NCI-H2227 (cell line): ENCODE measurements around the gene CACTIN.

Experiments used
- DNase-seq: peaks from one replicate; lab custom pipeline; 2025; ENCODE audit not compliant: unreplicated experiment; lab: John Stamatoyannopoulos, UW

CACTIN gene

GRCh38 chr19:3646336-3647092 lies 19.9 kb upstream of the CACTIN start:
- no peak for DNase-seq

DNA sequence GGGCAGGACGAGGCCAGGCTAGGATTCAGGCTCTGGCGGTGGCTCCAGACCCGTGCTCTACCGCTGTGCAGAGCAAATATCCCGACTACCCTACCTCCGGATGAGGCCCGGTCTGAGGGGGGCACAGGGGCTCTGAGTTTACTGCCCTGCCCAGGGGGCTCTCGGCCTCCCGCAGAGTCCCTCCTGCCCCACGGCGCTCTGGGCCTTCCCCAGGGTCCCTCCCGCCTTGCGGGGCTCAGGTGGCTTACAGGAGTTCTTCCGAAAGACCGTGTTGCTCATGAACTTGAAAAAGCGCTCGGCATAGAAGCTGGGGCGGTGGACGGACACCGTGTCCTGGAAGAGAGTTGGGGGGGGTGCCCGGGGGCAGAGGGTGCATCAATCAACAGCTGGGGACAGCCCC lies 19.1 kb upstream of the CACTIN start:
- DNase-seq, result no peak

DNA sequence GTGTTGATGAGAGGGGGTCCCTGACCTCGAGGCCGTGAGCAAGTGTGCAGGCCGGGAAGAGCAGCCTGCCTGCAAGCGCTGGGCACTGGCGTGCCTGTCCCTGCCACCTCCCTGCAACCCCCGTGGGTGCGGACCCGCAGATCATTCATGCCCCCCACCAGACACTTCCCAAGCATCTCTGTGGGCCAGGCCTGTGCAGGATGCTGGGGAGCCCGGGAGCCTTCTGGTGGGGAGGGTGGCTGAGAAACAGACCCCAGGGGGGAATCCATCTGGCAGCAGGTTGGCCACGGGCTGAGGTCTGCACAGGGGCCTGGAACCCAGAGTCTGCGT lies 18.4 kb upstream of the CACTIN start:
- no peak for DNase-seq

DNA sequence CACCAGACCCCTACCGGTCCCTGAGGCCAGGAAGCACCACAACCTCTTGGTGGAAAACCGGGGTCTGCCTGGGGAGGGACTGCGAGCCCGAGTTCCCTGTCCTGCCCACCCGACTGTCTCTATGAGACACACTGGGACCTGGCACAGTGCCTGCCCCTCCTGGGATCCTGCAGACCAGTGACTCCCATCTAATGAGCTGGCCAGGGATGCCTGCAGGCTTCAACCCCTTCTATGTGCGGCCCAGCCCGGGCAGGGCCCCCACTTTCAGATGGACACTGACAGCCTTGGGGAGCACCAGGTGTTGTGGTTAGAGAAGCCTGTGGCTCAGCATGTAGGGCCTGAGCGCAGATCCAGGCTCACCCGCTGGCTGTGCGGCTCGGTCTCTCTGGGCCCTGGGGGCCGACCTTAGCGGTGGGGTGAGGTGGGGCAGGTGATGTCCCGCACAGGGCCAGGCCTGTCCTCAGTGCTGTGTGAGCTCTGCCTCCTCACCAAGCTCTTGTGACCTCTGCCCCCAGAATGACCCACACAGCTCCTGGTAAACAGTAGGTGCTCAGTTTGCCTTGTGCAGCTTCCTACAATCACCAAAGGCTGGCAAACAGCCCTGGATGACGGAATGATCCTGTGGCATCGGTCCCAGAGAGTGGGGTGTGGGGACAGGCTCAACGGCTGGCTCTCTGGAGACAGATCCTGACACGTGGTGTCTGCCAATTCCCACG lies 17.9 kb upstream of the CACTIN start:
- DNase-seq, result no peak

GRCh38 chr19:3643674-3644313 lies 17.2 kb upstream of the CACTIN start:
- no peak for DNase-seq

DNA sequence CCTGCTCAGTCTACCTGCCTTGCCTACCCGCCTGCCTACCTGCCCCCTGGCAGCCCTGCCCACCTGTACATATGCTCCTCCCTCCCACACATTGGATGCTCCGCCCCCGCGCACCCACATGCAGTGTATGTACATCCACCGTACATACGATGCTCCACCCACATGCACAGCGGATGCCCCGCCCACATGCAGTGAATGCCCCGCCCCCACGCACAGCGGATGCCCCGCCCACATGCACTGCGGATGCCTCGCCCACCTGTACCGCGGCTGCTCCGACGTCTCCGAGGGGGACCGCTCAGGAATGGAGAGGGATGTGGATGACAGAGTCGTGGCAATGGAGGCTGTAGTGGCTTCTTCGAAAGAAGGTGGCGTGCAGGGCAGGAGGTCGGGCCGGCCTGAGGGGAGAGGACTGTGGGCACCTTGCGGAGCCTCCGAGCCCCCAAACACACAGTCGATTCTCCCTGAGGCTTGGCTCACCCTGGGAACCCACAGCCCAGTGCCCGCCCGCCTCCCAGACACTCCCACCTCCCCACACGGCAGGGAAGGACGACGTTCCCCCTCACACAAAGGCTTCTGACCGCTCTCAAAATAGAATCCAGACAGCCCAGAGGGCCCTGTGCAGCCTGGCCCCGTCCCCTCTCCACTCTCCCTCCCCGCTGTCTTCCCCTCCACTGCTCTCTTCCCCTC lies 16.5 kb upstream of the CACTIN start:
- no peak for DNase-seq

DNA sequence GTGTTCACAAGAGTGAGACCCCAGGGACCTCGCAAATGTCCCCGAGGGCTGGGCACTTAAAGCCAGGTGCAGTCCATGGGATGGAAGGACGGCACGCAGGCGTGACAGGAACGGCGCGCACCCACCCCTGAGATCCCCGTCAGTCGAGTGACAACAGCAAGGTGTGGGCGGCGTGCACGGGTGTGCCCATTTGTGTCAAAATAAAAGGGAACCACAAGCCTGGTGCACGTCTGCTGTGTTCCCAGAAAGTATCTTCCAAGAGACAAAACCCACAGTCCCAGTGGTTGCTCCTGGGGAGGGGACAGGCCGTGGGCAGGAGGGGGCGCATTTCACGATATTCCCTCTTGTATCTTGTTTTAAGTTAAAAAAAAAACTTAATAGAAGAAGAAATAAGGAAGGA lies 15.7 kb upstream of the CACTIN start:
- no peak for DNase-seq

GRCh38 chr19:3641515-3642269 lies 15.1 kb upstream of the CACTIN start:
- no peak for DNase-seq

GRCh38 chr19:3639479-3639878 lies 12.9 kb upstream of the CACTIN start:
- no peak for DNase-seq

- no peak for DNase-seq
Observed at GRCh38 chr19:3638208-3639193, 11.9 kb upstream of the CACTIN start.

DNA sequence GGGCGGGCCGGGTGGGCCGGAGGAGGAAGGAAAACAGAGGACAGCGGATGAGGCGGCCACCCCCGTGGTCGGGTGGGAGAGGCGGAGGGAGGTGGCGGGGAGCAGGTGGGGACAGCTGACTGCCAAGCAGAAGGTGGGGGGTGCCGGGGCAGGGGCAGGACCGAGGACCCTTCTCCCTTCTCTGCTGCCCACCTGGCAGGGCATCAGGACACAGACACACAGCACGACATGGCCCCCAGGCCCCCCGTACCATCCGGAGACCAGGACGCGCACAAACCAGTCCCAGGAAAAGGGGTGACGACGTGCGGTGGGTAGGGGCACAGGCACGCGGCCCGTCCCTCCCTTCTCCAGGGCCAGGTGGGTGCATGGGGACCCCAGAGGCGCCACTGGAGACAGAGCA lies 11.0 kb upstream of the CACTIN start:
- no peak for DNase-seq

- no peak for DNase-seq
Observed at GRCh38 chr19:3636962-3637361, 10.4 kb upstream of the CACTIN start.

- no peak for DNase-seq
Observed at GRCh38 chr19:3636506-3636905, 9.9 kb upstream of the CACTIN start.

DNA sequence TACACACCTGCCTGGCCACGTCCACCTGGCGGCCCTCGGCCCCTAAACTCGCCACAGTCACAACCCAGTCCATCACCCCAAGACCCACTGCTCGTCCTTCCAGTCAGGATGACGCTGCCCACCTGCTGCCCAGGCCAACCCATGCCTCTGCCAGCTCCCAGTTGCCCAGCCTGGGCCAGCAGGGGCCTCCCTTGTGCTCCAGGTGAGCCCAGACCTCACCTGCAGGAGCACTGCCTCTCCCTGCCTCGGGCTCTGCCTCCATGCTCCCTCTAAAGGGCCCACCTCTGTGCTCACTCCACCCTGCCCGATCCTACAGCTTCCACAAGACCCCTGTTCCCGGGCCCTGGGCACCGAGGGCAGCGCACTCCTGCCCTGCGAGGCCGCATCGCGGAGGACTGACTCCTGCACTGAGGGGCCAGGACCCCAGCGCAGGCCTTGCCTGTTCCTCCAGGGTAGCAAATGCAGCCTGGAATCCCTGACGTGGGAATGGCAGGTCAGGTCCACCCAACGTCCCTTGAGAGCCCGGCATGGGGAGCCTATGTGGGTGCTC lies 8.0 kb upstream of the CACTIN start:
- no peak for DNase-seq

GRCh38 chr19:3633559-3633988 lies 7.0 kb upstream of the CACTIN start:
- no peak for DNase-seq

- DNase-seq, result no peak
Observed at GRCh38 chr19:3632739-3633558, 6.4 kb upstream of the CACTIN start.

DNA sequence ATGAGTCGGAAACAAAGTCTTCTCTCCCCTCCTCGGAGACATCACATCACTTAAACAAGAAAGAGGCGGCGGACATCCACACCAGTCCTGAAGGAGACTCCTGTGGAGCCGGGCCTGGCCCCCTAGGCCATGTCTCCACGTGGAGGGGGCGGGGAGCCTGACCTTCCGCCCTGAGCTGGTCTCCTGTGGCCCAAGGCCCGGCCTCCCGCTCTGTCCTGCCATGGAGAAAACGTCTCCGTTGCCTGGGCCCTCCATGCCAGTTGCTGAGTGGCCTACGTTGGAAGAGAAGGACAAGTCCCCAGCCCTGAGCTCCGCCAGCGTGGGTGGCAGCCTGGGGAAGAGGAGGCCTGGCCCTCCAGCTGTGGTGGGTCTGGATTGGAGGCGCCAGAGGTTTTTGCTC lies 5.5 kb upstream of the CACTIN start:
- no peak for DNase-seq

GRCh38 chr19:3631053-3631861 lies 4.7 kb upstream of the CACTIN start:
- DNase-seq, result no peak
